ENCODE measurements around the gene RGS4.

DNA sequence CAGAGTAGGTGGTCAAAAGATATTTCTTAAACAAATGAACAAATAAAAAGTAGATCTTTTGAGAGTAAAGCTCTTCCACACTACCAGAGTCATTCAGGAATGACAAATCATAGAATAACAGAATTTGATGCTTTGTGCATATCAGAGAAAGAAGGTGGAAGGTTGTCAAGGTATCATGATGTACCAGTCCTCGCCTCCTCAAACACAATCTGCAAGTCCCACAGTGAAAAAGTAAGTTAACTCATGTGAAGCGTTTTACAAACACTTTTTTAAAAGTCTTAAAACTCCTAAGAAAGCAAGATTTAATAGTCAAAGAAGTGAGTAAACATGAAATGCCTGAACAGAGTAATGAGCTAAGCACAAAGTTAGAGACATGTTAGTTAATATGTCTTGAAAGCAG is 2.5 kb upstream of the RGS4 start:
- TF ChIP-seq ZNF720 (CRISPR knock-in tag; IDR thresholded peaks at IDR 0.05) = no peak
- TF ChIP-seq GZF1 (CRISPR knock-in tag; IDR thresholded peaks at IDR 0.05) = no peak
- no peak for TF ChIP-seq DNMT3B (CRISPR knock-in tag; conservative IDR thresholded peaks at IDR 0.05)
- TF ChIP-seq ZFP36 (IDR thresholded peaks at IDR 0.05; ENCODE audit: borderline replicate concordance, low read depth, low read length, partially characterized antibody) = no peak
- TF ChIP-seq HOMEZ (CRISPR knock-in tag; IDR thresholded peaks at IDR 0.05; ENCODE audit: low read depth) = no peak
- TF ChIP-seq CTCF (CRISPR knock-in tag; IDR thresholded peaks at IDR 0.05) = no peak
- no peak for TF ChIP-seq EP300 (IDR thresholded peaks at IDR 0.05; ENCODE audit: low read depth in 2 of 2, low read length in 2 of 2)
- no peak for TF ChIP-seq EP300 (CRISPR knock-in tag; IDR thresholded peaks at IDR 0.05; ENCODE audit: borderline replicate concordance)
- TF ChIP-seq KDM5A (IDR thresholded peaks at IDR 0.05; ENCODE audit: borderline replicate concordance, low read length) = no peak
- TF ChIP-seq ZBTB21 (CRISPR knock-in tag; IDR thresholded peaks at IDR 0.05) = no peak
- no peak for TF ChIP-seq CREB1 (IDR thresholded peaks at IDR 0.05)
- TF ChIP-seq CREB1 (CRISPR knock-in tag; IDR thresholded peaks at IDR 0.05) = no peak

Data from HepG2 (cell line).